Loucy (cell line): ENCODE data around the gene GTPBP1.

ENCODE experiments used
- EZH2phosphoT487 ChIP-seq: fragments of 200-600 bp; IDR thresholded peaks from 2 replicates; pipeline ENCODE4 v1.6.1; 2018; ENCODE audit warnings: antibody characterized with exemption, mild to moderate bottlenecking, moderate library complexity, borderline replicate concordance
- TF ChIP-seq, protein P1 (sequence below): fragments of 200-600 bp; sonication (generic); conservative IDR thresholded peaks from 2 replicates; pipeline ENCODE4 v1.5.1; 2014; ENCODE audit warnings: mild to moderate bottlenecking, antibody characterized with exemption, low read length

GRCh38 chr22:38730411-38730871 is 24.7 kb downstream of the GTPBP1 start:
- TF ChIP-seq, protein P1, sequence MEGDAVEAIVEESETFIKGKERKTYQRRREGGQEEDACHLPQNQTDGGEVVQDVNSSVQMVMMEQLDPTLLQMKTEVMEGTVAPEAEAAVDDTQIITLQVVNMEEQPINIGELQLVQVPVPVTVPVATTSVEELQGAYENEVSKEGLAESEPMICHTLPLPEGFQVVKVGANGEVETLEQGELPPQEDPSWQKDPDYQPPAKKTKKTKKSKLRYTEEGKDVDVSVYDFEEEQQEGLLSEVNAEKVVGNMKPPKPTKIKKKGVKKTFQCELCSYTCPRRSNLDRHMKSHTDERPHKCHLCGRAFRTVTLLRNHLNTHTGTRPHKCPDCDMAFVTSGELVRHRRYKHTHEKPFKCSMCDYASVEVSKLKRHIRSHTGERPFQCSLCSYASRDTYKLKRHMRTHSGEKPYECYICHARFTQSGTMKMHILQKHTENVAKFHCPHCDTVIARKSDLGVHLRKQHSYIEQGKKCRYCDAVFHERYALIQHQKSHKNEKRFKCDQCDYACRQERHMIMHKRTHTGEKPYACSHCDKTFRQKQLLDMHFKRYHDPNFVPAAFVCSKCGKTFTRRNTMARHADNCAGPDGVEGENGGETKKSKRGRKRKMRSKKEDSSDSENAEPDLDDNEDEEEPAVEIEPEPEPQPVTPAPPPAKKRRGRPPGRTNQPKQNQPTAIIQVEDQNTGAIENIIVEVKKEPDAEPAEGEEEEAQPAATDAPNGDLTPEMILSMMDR: no peak
- no peak for TF ChIP-seq EZH2phosphoT487
